M059J (cell line): Measurements from ENCODE around the gene CELSR3. TPM values are rescaled to one million over a fixed set of nuclear protein-coding genes. Genes with fewer than 3 reads are reported as not detected.

Experiments used
- DNase-seq: peaks from one replicate; pipeline ENCODE4 v3.0.0-alpha.2; 2012; ENCODE audit warnings: low read depth
- total RNA-seq: library from RNA; depleted of rRNA; stranded (reverse); fragments of >200 nt; shearing (Covaris generic); gene quantifications from 2 replicates; pipeline ENCODE4 v1.2.3, GENCODE V29; 2014

Gene CELSR3
- total RNA-seq, 1 experiment from 2014 or later, result 5.2 TPM

- DNase-seq, result peak; percentile 62
Observed at GRCh38 chr3:48634661-48635221, 27.9 kb downstream of the CELSR3 start.

DNA sequence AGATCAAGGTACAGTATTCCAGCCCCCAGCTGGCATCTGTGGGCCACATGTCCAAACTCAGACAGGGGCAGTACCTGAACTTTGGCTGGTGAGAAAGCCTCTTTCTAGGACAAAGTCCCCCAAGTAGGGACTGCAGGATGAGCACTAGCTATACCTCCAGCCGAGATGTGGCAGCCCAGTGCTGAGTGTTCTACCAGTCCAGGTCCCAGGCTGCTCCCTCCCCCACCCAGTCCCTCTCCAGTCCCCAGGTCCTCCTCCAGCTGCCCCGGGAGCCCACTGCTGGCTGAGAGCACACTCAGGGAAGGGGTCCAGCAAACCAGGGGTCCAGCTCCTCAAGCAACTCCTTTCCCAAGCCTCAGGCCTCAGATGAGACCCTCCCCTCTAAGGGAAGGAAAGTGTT lies 28.9 kb downstream of the CELSR3 start:
- no peak for DNase-seq

GRCh38 chr3:48633256-48633655 lies 29.4 kb downstream of the CELSR3 start:
- DNase-seq, result no peak

- DNase-seq, result no peak
Observed at GRCh38 chr3:48631516-48632448, 30.9 kb downstream of the CELSR3 start.

GRCh38 chr3:48630833-48631232 lies 31.9 kb downstream of the CELSR3 start:
- DNase-seq, result no peak

DNA sequence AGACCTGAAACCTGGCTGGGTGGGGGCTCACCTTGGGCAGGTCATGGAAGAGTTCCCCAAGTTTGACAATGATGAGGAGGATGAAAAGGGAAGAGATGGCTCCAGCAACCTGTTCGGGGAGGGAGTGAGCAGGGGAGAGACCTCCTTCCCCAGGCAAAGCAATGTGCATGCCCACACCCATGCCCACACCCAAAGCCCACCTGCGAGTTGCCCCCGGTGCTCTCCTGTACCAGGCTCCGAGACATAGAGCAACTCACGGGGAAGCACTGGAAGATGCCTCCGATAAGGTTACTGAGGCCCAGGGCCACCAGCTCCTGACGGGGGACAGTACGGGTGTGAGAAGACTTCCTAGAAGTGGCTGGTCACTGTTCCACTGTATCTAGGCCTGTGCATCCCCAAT lies 32.3 kb downstream of the CELSR3 start:
- DNase-seq, result no peak

GRCh38 chr3:48629894-48630293 lies 32.8 kb downstream of the CELSR3 start:
- no peak for DNase-seq

- no peak for DNase-seq
Observed at GRCh38 chr3:48628277-48629017, 34.2 kb downstream of the CELSR3 start.

- no peak for DNase-seq
Observed at GRCh38 chr3:48625600-48625999, 37.1 kb downstream of the CELSR3 start.

- no peak for DNase-seq
Observed at GRCh38 chr3:48624767-48625166, 37.9 kb downstream of the CELSR3 start.

GRCh38 chr3:48623851-48624547 lies 38.7 kb downstream of the CELSR3 start:
- no peak for DNase-seq

DNA sequence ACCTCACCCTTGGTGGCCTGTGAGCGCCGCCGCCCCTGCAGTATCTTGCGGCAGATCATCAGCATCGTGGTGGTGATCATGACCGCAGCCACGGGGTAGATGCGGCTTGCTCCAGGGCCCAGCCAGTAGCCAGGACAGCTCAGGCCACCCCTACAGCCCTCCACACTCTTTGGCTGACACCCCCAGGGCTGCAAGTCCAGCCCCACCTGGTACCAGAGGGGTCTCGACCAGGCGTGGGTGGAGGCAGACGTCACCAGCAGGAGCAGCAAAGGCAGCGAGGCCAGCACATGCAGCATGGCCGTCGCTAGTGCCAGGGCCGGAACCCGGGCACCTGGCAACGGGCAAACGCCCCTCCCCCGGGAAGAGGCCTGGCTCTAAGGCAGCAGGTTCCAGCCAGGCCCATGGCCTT lies 41.2 kb downstream of the CELSR3 start, which contains the start of gene TMEM89:
Gene TMEM89 (minus strand): TSS at position 309 of the 409 bp plus-strand sequence. CDS start 13 bp downstream, at position 296.
- DNase-seq, result no peak

- no peak for DNase-seq
Observed at GRCh38 chr3:48619541-48620524, 42.9 kb downstream of the CELSR3 start.

DNA sequence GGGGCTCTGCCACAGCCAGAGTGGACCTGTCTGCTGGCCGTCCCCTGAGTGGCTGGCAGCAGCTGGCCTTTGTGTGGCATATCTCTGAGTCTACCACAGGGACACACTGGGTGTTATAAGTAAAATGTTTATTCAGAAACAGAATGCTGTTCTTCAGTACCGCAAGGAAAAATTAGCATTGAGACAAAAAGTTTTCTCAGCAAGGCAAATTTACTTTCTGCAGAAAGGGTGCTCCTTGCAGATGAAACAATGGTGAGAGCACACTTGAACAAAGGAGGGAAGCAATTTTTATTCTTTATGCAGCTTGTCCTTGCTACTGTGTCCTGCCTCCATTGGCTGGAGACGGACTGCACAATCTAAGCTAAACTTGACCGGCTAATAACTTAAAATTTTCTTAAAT lies 45.1 kb downstream of the CELSR3 start:
- no peak for DNase-seq

GRCh38 chr3:48614044-48614443 lies 48.6 kb downstream of the CELSR3 start:
- peak; percentile 47 for DNase-seq

DNA sequence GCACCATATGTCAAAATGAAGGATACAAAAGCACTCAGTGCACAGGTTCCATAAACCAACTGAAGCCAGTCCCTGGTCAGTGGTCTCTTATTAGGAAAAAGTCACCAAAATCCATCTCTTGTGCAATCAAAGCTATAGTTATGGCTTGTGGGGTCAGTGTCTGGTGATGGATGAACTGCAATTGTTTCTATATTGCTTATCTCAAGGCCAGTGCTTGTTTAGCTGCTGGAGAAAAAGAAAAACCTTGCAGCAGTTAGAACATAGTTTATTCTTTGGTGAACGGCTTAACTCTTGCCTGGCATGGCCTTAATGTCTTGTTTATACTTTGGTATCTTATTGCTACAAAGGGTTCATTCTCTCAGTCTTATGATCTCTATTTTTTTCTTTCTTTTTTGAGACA lies 50.4 kb downstream of the CELSR3 start:
- no peak for DNase-seq

GRCh38 chr3:48609088-48610005 lies 53.3 kb downstream of the CELSR3 start, which contains the start of gene UQCRC1:
TSS of gene UQCRC1 (minus strand) at chr3:48609646. CDS start at chr3:48609620, 26 bp downstream.
- DNase-seq, result peak; percentile 85

DNA sequence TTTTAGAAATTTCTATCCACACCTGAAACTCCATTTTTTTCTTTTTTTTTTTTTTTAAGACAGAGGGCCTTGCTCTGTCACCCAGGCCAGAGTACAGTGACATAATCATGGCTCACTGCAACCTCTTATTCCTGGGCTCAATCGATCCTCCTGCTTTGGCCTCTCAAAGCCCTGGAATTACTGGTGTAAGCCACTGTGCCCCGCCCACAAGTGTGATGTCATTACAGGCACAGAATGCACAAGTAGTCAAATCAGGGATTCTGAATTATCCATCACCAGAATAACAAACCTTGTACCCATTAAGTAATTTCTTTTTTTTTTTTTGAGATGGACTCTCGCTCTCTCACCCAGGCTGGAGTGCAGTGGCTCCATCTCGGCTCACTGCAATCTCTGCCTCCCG lies 55.2 kb downstream of the CELSR3 start:
- DNase-seq, result no peak

GRCh38 chr3:48601622-48601994 lies 61.1 kb downstream of the CELSR3 start:
- DNase-seq, result no peak
